ENCODE measurements around the gene KXD1.

Gene KXD1

DNA sequence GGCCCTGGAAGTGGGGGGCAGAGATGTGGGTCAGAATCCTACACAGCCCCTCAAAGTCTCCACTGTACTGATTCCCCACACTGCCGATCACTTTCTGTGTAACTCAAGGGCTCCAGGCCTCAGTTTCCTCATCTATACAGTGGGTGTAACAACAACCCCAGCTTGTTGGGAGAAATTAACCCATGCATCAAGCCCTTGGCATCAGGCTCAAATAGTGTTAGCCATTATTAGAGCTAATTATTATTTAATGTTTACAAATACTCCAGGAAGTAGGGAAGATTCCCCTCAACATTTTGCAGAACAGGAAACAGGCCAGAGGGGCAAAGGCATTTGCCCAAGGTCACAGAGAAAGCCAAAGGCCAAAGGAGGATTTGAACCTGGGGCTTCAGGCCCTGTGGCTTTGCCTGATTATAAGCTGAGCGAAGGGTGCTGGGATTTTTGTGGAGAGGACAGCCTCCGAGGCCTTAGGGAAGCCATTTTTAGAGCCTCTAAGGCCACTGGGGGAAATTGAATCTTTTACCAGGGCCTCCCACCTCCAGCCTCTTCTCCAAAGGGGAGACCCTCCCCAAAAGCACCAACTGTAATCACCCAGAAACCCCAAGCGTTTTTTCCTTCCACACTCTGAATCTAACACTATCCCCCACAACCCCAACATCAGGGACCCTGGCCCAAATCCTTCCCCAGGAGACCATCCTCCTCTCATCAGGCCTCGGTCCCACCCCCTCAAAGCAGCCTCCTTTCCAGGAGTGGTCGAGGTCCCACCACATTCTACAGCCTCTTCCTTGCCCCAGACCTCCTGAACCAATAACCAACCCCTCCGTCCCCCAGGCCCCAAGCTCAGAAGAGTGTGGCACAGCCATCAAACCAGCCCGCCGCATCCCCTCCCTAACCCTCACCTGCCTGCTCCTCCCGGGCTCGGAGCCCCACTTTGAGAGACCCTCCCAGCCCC lies 15.4 kb upstream of the KXD1 start:
- Histone ChIP-seq H3K27ac (ENCODE audit: low read depth, low read length) (peak overlapping the region; percentile 14; the same call in 1 of the 2 replicates), H3F3A (ENCODE audit: control insufficient read depth, insufficient read depth) (no peaks in the 10 kb centered on the region), H3K9me2 (replicated peaks; ENCODE audit: control insufficient read depth, low read length) (no peaks in the 10 kb centered on the region), H3K79me2 (ENCODE audit: control insufficient read depth, low read length) (peaks cover 13% of the 10 kb centered on the region), H4K20me1 (ENCODE audit: control insufficient read depth, insufficient read depth, low read depth, low read length) (no peaks in the 10 kb centered on the region), H3K4me1 (ENCODE audit: control insufficient read depth, low read length) (peaks cover 20% of the 10 kb centered on the region), H3K4me3 (ENCODE audit: low read length) (peak overlapping the region; percentile 86), H3K27me3 (ENCODE audit: control insufficient read depth, low read length) (no peaks in the 10 kb centered on the region), H3K9me3 (ENCODE audit: control insufficient read depth, insufficient read depth, low read length) (no peaks in the 10 kb centered on the region), H3K4me2 (ENCODE audit: low read length) (peak overlapping the region; percentile 97), H3K36me3 (ENCODE audit: control insufficient read depth, low read length) (peaks cover 29% of the 10 kb centered on the region)
- TF ChIP-seq EZH2phosphoT487 (IDR thresholded peaks at IDR 0.05; ENCODE audit: borderline replicate concordance, low read length) = no peak

DNA sequence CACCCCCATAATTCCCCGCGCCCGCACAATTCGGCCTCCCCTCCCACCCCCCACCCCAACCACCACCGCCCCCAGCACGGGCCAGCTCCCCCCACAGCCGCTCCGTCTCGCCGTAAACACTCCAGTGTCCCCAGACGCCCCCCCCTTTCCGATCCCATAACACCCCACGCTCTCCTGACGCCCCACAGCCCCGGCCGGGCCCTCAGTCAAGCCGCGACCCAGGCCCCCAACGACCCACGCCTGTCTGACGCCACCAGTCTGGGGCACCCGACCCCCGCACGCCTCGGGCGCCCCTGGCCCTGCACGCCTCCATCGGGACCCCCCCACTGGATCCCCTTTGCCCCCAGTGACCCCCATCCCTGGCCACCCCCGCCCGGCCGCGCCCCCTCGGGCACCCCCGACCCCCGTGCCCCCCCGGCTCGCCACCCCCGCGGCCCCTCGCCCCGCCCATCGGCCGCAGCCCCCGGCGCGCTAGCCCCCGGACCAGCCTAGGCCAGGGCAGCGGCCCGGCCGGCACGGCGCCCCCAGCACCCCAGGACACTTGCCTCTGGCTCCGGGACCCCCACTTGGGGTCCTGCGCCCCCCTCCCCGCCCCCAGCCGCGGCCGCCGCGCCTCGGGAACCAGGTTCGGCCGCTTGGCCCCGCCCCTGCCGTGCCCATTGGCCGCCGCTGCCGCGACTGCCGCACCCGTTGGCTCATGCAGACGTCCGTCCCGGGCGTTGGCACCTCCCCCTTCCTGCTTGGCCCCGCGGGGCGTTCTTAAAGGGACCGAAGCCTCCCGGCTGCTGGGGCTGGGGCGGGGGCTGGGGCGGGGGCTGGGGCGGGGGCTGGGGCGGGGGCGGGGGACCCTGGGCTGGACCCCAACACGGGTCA lies 14.5 kb upstream of the KXD1 start, which contains the start of gene FKBP8:
Gene FKBP8, minus strand, starts transcription at position 633 of the 873 bp plus-strand sequence. CDS start 1,603 bp downstream, outside the sequence.
- H3K4me2 ChIP-seq (ENCODE audit: low read length) = peak within 1 kb of the TSS; percentile 97
- no peaks in the 10 kb centered on the region for H3K9me3 ChIP-seq (ENCODE audit: control insufficient read depth, insufficient read depth, low read length)
- H3K27me3 ChIP-seq (ENCODE audit: control insufficient read depth, low read length) = no peaks in the 10 kb centered on the region
- H4K20me1 ChIP-seq (ENCODE audit: control insufficient read depth, insufficient read depth, low read depth, low read length) = no peaks in the 10 kb centered on the region
- TF ChIP-seq, protein P1, sequence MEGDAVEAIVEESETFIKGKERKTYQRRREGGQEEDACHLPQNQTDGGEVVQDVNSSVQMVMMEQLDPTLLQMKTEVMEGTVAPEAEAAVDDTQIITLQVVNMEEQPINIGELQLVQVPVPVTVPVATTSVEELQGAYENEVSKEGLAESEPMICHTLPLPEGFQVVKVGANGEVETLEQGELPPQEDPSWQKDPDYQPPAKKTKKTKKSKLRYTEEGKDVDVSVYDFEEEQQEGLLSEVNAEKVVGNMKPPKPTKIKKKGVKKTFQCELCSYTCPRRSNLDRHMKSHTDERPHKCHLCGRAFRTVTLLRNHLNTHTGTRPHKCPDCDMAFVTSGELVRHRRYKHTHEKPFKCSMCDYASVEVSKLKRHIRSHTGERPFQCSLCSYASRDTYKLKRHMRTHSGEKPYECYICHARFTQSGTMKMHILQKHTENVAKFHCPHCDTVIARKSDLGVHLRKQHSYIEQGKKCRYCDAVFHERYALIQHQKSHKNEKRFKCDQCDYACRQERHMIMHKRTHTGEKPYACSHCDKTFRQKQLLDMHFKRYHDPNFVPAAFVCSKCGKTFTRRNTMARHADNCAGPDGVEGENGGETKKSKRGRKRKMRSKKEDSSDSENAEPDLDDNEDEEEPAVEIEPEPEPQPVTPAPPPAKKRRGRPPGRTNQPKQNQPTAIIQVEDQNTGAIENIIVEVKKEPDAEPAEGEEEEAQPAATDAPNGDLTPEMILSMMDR (IDR thresholded peaks at IDR 0.05; ENCODE audit: low read depth, low read length, poor library complexity, severe bottlenecking) = no peak
- TF ChIP-seq EZH2phosphoT487 (IDR thresholded peaks at IDR 0.05; ENCODE audit: borderline replicate concordance, low read length) = no peak
- H3F3A ChIP-seq (ENCODE audit: control insufficient read depth, insufficient read depth) = no peaks in the 10 kb centered on the region
- no peaks in the 10 kb centered on the region for H3K9me2 ChIP-seq (replicated peaks; ENCODE audit: control insufficient read depth, low read length)
- peaks cover 20% of the 10 kb centered on the region for H3K4me1 ChIP-seq (ENCODE audit: control insufficient read depth, low read length)
- peak within 1 kb of the TSS; percentile 89 for H3K4me3 ChIP-seq (ENCODE audit: low read length)
- peak within 1 kb of the TSS; percentile 14; the same call in 1 of the 2 replicates for H3K27ac ChIP-seq (ENCODE audit: low read depth, low read length)
- peaks cover 13% of the 10 kb centered on the region for H3K79me2 ChIP-seq (ENCODE audit: control insufficient read depth, low read length)
- peaks cover 27% of the 10 kb centered on the region for H3K36me3 ChIP-seq (ENCODE audit: control insufficient read depth, low read length)

DNA sequence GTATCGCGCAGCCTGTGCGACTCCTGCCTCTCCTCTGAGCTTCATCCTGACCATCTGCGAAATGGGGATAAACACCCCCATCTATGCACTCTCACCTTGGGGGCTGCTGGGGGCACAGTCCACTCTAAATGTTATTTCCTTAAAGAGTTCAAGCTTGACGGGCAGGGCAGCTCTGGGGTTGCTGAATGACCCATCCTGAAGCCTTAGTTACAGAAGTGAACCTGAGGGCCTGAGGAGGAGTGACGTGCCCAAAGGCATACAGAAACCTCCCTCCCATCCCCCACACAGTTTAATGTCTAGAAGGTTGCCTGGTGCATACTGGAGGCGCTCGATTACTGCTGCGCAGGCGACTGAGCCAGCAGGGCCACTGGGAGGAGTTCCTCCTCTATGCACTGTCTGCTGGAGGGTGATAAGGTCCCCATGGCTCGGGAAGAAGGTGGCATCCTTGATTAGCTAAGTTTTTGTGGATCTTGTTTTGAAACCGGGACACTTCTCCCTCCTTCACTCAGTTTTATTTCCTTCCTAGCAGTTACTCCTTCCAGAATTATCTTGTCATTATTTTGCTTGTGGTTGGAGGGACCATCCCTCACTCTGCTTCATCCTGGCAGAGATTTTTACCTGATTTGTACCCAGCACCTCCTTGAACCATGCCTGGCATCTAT lies 13.7 kb upstream of the KXD1 start:
- Histone ChIP-seq H3K36me3 (ENCODE audit: control insufficient read depth, low read length) (peaks cover 27% of the 10 kb centered on the region), H3K4me2 (ENCODE audit: low read length) (peak overlapping the region; percentile 82), H3K4me3 (ENCODE audit: low read length) (peak overlapping the region; percentile 89), H3K79me2 (ENCODE audit: control insufficient read depth, low read length) (peaks cover 13% of the 10 kb centered on the region), H3K4me1 (ENCODE audit: control insufficient read depth, low read length) (peaks cover 20% of the 10 kb centered on the region), H3K9me3 (ENCODE audit: control insufficient read depth, insufficient read depth, low read length) (no peaks in the 10 kb centered on the region), H4K20me1 (ENCODE audit: control insufficient read depth, insufficient read depth, low read depth, low read length) (no peaks in the 10 kb centered on the region), H3F3A (ENCODE audit: control insufficient read depth, insufficient read depth) (no peaks in the 10 kb centered on the region), H3K27ac (ENCODE audit: low read depth, low read length) (no peak overlapping the region), H3K9me2 (replicated peaks; ENCODE audit: control insufficient read depth, low read length) (no peaks in the 10 kb centered on the region), H3K27me3 (ENCODE audit: control insufficient read depth, low read length) (no peaks in the 10 kb centered on the region)
- TF ChIP-seq EZH2phosphoT487 (IDR thresholded peaks at IDR 0.05; ENCODE audit: borderline replicate concordance, low read length) = no peak
- TF ChIP-seq, protein P1 (IDR thresholded peaks at IDR 0.05; ENCODE audit: low read depth, low read length, poor library complexity, severe bottlenecking) = no peak
